Measurements from ENCODE around the gene MYRFL.
"Not testable (repeated sequence)": the region's sequence is repeated elsewhere in the genome, so short reads cannot be mapped to it uniquely, and the experiment has no call there.

Gene MYRFL

DNA sequence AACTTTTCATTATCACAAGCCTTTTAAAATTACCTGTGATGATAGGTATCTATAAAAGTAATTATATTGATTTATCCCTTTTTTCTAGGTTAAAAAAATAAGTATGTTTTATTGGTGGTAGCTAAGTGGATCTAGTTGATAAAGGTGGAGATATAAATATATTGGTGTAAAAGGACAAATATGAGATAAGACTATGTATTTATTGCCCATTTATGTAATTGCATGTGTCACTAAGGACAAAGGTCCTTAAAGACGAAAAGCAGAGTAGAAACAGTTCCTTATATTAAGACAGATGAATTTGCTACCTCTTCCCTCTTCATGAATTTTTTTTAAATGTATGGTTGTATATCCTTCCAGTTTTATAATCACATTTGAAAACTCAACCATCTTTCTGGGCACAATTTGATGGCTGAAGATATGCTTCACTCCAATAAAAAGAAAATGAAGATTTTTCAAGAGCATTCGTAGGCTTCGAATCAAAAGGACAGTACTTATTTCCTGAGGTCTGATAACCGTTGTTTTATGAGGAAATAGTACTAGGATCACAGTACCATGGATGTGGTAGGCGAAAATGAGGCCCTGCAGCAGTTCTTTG lies at the start of gene MYRFL:
Gene MYRFL, plus strand, starts transcription at position 262 of the 595 bp plus-strand sequence. Its CDS starts 291 bp downstream, at position 553.
- DNase-seq: no peak

DNA sequence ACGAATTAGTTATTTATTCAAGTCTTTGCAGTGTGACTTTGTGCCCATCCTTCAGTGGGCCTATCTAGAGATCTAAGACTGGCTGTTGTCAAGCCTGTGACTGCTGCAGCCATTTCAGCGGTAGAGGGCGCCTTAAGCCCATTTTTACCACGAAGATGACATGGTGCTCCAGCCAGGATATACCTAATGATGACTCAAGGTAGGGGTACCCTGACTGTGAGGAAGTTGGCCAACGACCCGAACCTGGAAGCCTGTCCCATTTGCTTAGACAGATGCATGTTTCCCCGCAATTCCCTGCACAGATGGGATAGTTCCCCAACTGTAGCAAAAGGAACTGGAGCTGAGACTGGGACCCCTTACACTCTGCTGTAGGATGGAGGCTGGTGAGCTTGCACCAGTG lies 45.1 kb upstream of the MYRFL start:
- DNase-seq: no peak

DNA sequence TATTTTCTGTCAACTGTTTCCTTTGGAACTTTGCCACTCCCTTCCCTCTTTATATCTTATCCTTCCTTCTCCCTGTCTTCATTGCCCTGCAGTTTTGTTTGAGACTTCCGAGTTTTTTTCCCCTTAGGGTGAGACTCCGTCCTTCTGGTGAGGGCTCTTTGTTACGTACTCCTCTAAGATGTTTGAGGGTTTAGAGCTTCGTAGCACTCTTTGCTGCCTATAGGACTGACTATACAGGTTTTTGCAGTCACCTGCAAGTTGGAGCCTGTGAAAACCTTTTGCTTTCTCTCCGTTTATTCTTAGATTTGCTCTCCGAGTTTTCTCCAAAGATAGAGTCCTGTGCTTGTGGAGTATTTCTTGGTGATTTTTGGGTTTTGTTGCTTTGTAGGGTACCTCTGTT lies 41.7 kb upstream of the MYRFL start:
- no peak for DNase-seq

DNA sequence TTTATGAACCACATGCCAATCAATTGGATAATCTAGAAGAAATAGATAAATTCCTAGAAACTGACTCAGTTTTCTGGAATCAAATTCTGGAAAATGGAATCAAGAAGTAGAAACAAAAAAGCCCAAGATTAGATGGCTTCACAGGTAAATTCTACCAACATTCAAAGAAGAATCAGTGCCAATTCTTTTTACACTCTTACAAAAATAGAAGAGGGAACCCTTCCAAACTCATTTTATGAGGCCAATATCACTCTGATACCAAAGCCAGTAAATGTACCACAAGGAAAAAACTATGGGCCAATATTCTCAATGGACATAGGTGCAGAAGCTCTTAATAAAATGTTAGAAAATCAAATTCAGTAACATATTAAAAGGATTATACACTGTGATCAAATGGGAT lies 35.7 kb upstream of the MYRFL start:
- no peak for DNase-seq

DNA sequence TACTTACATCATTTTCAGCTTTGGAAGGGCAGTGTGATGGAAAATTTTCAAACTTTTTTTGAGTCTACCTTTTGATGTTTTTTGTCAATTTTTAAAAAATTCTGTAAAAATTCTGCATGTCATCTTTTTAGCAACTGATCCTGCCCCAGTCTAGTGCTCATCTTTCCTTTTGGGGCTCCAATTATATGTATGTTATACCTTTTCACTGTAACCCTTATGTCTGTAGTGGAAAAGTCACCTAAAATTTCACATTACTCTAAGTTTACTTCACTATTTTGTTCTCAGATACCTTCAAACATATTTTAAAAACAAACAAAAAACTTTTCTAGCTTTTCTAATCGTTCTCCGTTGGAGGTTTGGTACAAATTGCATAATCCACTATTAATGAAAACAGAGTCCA lies 32.5 kb upstream of the MYRFL start:
- no peak for DNase-seq

DNA sequence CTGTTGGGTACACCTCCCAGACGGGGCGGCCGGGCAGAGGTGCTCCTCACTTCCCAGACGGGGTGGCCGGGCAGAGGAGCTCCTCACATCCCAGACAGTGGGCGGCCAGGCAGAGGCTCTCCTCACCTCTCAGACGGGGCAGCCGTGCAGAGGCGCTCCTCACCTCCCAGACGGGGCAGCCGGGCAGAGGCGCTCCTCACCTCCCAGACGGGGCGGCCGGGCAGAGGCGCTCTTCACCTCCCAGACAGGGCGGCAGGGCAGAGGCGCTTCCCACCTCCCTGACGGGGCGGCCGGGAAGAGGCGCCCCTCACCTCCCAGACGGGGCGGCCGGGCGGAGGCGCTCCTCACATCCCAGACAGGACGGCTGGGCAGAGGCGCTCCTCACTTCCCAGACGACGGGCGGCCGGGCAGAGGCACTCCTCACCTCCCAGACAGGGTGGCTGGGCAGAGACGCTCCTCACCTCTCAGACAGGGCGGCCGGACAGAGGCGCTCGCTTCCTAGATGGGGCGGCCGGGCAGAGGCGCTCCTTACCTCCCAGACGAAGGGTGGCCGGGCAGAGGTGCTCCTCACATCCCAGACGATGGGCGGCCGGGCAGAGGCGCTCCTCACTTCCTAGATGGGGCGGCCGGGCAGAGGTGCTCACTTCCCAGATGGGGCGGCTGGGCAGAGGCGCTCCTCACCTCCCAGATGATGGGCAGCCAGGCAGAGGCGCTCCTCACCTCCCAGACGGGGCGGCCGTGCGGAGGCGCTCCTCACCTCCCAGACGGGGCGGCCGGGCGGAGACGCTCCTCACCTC lies 17.7 kb upstream of the MYRFL start:
- not testable (repeated sequence) for DNase-seq

DNA sequence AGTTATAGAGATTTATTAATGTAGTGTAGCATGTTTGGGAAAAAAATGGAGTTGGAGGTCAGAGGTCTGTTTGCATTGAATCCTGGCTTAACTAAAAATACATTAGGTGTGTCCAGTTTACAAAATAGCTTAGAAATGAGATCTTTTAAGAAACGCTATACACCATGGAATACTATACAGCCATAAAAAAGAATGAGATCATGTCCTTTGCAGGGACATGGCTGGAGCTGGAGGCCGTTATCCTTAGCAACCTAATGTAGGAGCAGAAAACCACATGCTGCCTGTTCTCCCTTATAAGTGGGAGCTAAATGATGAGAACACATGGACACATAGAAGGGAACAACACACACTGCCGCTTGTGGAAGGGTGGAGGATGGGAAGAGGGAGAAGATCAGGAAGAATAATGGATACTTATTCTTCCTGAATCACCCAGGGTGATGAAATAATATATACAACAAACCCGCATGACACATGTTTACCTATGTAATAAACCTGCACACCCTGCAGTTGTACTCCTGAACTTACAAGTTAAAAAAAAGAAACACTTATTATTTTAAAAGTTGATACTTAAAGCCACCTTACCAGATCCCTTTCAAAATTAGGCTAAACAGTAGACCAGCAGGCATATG lies 14.0 kb upstream of the MYRFL start:
- DNase-seq: no peak

DNA sequence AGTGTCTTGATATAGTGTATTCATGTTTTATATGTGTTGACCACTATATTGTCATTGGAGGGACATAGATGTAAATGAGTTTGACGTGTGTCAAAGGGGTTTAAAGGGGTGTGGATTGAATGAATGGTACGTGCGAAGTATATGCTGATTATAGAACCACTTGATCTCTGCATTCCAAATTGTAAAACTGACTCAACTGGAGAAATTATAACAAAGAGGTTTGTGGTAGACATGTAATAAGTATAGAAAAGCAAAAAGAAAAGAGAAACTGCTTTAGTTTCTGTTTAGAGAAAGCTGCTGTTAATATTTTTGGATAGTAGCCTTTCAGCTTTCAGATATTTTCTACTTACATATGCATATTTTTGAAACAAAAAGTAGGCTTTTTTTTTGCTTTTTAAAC lies 8.9 kb upstream of the MYRFL start:
- DNase-seq: no peak

DNA sequence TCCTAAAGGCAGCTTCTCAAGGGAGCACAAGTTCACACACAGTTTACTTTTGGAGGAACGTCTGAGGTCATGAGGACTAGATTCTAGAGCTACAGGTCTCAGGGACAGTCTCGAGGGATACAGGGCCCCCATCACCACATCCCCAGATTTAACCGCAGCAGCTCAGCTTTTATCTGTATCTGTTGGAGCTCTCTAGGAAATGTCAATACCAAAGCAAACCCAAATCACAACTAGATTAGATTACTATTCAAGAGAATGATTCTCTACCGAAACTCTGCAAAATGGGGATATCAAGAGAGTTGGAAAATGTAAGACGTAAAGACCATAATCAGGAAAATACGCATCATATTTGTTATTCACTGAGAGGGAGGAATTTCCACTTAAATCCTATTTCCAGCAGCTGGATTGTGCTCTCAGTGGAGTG lies 4.0 kb upstream of the MYRFL start:
- no peak for DNase-seq

DNA sequence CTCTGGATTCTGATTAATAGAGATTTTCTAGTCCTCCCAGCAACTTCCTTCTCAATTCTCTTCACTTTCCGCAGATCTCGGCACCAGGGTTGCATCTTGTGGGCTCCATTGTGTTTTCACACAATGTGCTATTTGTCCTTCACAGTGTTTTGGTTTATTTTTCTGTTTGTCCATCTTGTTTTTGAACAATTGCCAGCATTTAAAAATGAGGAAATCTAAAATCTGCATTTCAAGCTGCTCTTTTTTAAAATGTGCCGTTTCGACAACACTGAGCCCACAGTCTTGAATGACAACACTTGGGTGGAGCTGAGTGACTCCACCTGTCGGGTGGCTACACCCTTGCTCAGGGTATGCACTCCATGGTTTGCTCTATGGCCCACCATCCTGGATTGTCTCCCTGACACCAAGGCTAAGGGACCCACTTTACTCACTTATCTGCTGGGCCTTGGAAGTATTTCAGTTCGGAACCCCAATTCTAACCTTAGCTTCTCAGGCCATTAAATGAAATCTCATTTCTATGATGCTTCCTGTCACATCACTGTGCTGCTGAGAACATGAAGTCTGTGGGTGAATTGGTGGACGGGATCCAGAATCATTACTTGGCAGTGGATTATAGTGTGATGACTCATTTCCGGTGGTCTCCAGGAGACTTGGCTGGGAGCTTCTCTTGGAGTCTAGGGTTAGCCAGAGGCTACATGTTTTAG lies 3.4 kb upstream of the MYRFL start:
- no peak for DNase-seq

DNA sequence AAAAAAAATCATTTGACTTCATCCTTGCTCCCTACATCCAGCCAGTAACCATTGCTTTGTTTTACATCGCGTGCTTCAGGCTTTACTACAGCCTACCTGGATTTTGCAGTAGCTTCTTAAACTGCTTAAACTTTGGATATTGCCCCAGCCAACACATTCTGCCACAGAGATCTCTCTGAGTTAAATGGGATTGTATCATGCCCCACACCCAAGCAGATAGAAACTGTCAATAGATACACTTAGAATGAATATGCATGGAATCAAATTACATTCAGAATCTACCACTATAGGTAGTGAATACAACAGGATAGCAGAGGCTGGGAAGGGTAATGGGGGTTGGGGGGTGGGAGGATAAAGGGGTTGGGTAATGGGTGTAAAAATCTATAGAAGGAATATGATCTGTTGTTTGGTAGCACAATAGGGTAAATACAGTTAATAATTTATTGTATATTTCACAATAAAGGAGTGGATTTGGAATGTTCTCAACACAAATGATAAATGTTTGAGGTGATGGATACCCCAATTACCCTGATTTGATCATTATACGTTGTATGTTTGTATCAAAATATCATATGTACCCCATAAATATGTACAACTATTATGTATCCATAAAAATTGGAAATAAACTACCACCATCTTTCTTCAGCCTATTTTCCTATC lies 2.7 kb upstream of the MYRFL start:
- no peak for DNase-seq

DNA sequence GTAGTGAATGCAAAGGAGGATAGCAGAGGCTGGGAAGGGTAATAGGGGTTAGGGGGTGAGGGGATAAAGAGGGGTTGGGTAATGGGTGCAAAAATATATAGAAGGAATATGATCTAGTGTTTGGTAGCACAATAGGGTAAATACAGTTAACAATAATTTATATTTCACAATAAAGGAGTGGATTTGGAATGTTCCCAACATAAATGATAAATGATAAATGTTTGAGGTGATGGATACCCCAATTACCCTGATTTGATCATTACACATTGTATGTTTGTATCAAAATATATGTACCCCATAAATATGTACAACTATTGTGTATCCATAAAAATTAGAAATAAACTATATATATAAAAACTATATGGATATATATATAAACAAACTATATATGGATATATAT lies 999 bp upstream of the MYRFL start:
- no peak for DNase-seq

DNA sequence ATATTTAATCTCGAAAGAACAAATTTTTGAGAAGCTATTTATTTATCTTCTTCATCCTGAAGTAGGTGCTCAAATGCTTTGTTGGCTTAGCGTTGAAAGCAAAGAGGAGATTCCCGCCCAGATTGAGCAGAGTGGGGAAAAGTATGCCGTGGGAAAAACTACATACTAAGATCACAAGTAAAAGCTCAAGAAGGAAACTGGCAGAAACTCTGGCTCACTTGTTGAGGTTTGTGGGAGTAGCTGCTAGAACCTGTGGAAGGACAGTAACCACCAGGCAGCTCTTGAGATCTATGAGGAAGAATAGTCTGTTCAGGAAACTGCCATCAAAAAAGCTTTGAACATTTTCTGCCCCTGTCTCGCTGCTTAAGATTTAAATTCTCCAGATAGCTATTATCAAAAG lies 3.9 kb downstream of the MYRFL start:
- DNase-seq: no peak

DNA sequence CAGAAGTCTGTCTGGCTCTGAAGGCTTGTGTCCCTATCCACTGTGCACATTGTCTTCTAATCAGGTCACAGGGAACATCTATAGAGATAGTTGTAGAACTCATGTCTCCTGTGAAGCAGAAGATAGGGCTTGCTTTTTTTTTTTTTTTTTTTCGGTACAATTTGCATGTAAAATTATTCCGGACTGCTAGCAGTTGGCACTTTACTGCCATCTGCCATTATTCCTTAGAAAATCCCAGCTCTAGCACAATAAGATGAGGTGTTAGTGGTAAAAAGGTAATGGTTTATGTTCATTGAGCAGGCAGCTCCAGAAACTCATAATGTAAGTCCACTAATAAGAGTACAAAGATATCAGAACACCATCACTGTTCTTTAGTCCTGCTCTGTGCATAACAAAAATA lies 8.7 kb downstream of the MYRFL start:
- DNase-seq: no peak

DNA sequence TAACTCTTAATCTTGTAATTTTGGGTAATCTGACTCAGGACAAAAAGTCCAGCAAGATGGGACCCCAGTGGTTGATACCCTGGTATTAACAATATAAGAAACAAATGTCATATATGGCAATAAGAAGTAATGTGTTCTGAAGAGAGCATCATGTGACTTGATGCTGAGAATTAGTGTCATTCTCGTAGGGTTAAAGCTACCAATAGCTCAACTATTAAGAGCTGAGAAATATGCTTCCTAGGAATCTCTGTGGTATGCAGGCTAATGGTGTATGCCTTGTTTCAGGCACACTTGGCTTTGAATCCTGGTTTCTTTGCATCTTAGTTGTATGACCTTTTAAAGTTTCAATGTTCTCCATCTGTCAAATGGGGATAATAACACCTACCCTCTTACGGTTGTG lies 9.1 kb downstream of the MYRFL start:
- DNase-seq: no peak

DNA sequence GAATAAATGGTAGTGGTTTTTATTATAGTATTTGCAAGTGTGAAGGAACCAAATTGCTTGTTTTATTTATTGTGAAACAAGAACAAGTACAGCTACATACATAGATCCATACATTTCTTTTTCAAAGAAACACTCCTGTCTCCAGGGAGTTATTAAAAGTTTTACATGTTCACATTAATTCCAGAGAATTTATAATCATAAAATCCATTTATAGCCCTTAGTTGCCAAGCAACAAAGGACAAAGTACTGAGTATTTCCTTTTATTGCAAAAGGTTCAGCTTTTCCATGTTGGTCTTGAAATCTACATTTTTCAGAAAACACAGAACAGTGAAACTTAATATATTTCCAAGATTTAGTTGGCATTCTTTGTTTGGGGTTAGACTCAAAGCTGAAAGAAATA lies 9.5 kb downstream of the MYRFL start:
- no peak for DNase-seq

DNA sequence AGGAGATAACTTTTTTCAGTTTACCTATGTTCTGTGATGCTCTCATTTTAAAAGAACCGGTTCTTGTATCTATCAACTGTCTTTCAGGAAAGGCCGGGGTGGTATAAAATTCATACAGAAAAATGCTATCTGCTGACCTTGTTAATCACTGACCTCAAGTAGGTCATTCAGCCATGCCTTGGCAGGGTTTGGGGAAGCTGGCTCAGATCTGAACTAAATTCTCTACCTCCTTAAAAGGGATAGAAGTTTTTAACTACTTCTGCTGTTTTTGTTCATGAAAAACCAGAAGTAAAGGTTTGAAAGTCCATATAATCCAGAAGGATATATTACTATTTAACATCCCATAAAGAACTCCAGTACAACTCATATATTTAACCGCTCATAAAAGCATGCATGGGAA lies 10.1 kb downstream of the MYRFL start:
- no peak for DNase-seq

DNA sequence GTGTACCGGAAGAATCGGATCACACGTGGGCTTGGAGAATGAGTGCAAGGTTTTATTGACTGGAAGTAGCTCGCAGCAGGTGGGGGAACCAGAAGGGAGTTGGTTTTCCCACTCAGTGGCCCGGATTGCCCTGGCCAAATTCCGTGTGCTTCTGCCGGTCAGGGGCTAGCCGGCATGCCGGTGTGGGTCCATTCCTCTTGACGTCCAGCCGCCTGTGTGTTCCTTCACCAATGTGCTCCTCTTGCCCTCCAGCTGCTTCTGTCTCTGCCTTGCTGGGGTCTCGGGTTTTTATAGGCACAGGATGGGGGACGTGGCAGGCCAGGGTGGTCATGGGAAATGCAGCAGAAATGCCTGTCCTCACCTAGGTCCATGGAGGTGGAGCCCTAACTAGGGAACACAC lies 11.0 kb downstream of the MYRFL start:
- DNase-seq: no peak

DNA sequence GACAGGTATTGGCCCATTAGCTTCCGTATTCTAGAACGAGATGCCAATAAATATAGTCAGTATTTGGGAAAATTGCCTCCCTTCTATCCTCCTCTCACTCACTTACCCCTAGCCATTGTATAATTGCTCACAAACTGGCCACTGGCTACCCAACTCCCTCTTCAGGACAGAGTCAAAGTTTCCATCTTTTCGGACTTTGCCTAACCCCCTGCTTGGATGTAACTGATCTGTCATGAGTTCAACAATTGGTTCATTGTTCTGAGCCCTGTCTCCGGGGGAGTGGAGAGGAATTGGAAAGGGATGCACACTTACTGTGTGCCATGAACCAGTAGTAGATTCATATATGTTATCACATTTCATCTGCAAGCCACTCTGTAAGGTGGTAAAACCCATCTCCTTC lies 12.2 kb downstream of the MYRFL start:
- DNase-seq: no peak

DNA sequence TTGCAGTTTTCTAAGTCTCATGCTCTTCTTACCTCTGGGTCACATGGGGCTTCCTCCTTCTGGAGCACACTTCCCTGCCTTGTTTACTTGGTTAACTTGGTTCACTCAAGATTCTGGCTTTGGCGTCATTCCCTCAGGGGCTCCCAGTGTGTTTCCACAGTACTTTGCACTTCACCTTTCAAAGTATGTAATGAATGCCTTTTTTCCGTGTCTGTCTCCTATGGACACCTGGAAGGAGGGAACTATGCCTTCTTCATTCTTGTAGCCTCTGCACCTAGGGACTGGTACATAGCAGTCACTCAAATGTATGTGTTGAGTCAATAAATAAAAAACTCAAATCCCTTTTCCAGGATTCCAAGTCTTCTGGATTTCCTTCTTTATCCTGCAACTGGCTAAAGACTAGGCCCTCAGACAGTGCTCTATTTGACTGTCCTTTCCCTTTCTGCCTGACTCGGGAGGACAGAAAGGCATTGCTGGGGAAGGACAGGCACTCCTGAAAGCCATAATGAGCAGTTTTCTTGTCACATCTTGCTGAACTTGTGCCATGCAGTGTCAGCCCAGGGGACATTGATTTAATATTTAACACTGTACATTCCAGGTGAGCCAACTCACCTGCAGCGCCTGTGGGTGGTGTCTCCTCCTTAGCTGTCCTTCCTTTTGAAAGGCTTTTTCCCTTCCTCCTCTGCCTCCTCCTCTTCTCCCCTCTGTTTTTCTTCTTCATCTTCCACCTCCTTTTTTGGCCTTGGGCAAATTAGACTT lies 12.8 kb downstream of the MYRFL start:
- no peak for DNase-seq

DNA sequence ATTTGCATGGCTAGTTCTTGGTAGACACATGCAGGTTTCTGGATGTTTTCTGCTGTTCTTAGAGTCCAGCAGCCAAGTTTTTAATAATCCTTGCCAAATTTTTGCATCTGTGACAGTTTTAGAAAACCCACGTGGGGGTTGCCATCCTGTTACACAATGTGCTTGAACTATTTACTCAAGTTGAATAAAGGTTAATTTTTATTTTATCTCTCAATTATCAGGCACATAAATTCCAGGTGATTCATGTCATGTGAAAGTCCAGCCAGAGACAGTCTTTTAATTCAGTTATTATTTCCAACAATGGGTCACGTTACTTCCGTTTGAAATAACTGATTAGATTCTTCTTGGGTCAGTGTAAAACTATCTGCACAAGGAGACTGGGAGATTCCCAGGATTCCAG lies 15.7 kb downstream of the MYRFL start:
- DNase-seq: no peak

DNA sequence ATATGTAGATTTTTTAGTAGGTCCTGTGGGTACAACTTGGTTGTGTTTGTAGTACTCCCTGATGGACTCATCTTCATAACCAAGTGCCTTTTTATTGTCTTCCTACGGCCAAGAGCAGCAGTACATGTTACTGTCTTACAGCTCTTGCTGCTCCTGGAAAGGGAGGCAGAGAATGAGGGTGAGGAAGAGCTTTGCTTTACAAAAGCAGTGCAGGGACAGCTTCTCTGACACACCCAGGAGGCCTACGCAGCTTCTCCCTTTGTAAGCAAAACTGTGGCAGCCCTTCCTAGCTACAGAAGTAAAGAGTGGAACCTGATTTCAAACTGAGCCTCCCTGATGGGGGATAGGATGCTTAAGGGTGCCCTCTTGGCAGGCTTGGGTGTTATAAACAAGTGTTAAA lies 18.6 kb downstream of the MYRFL start:
- no peak for DNase-seq

Measured in inflammatory macrophage treated with lipopolysaccharide for 4 hours (primary cell).